Stimulated activated CD4-positive, alpha-beta T cell treated with anti-CD3 and anti-CD28 coated beads, TNF-alpha, amount 100 ng/mL, for 24 hours (primary cell): ENCODE measurements around the gene NEAT1.
"Not testable (repeated sequence)": the region's sequence is repeated elsewhere in the genome, so short reads cannot be mapped to it uniquely, and the experiment has no call there.

Experiments
- DNase-seq, 3 experiments: peaks; one replicate each; pipeline ENCODE4 v3.0.0-alpha.2; 2020; ENCODE audit warnings: low read depth in 3 of 3

NEAT1 gene

GRCh38 chr11:65448418-65449105, 26.0 kb downstream of the NEAT1 start:
- no peak for DNase-seq

DNA sequence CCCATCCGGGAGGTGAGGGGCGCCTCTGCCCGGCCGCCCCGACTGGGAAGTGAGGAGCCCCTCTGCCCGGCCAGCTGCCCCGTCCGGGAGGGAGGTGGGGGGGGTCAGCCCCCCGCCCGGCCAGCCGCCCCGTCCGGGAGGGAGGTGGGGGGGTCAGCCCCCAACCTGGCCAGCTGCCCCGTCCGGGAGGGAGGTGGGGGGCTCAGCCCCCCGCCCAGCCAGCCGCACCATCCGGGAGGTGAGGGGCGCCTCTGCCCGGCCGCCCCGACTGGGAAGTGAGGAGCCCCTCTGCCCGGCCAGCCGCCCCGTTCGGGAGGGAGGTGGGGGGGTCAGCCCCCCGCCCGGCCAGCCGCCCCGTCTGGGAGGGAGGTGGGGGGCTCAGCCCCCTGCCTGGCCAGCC, 28.7 kb downstream of the NEAT1 start:
- DNase-seq = not testable (repeated sequence)

- not testable (repeated sequence) for DNase-seq
Measured at GRCh38 chr11:65452259-65452658, 29.7 kb downstream of the NEAT1 start.

GRCh38 chr11:65452806-65453490, 30.4 kb downstream of the NEAT1 start:
- no peak for DNase-seq

- no peak for DNase-seq
Measured at GRCh38 chr11:65454311-65454695, 31.7 kb downstream of the NEAT1 start.

- DNase-seq = peak; percentile 69 to 89 (median 72)
Measured at GRCh38 chr11:65454696-65455456, 32.3 kb downstream of the NEAT1 start.

DNA sequence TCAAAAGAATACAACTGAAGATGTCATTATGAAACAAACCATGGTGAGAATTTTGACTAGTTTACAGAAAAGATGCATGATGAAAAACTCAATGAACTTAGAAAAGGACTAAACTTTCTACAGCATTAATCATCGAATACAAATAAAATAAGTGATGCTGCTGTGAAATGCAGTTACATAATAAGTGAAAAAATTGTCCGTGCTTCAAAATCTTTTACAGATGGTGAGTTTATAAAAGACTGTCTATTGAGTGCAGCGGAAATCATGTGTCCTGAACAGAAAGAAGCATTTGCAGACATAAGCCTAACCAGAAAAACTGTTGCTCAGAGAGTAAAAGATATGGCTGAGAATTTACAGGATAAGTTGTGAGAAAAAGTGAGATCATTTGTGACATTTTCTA, 33.8 kb downstream of the NEAT1 start:
- DNase-seq = no peak

GRCh38 chr11:65459552-65459951, 37.0 kb downstream of the NEAT1 start:
- no peak for DNase-seq

GRCh38 chr11:65465471-65465870, 42.9 kb downstream of the NEAT1 start:
- DNase-seq = not testable (repeated sequence)

- DNase-seq = not testable (repeated sequence)
Measured at GRCh38 chr11:65467306-65467705, 44.7 kb downstream of the NEAT1 start.

DNA sequence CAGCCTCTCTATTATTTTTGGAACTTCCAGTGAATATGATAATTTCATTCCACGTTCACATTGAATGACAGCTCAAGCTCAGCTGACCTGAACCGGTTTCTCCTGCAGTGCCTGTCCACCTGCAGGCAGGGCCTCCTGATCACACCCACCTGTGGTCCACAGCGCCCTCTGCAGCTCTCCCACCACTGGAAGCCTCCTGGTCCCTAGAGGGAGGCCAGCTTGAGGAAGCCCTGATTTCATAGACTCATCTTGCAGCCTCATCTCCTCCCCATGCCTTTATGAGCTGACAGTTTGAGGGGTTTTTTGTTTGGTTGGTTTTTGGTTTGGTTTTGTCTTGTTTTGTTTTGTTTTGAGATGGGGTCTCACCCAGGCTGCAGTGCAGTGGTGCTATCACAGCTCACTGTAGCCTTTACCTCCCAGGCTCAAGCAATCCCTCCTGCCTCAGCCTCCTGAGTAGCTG, 46.3 kb downstream of the NEAT1 start:
- DNase-seq = no peak

- no peak for DNase-seq
Measured at GRCh38 chr11:65470433-65471049, 47.9 kb downstream of the NEAT1 start.

- no peak for DNase-seq
Measured at GRCh38 chr11:65471447-65471891, 48.9 kb downstream of the NEAT1 start.

DNA sequence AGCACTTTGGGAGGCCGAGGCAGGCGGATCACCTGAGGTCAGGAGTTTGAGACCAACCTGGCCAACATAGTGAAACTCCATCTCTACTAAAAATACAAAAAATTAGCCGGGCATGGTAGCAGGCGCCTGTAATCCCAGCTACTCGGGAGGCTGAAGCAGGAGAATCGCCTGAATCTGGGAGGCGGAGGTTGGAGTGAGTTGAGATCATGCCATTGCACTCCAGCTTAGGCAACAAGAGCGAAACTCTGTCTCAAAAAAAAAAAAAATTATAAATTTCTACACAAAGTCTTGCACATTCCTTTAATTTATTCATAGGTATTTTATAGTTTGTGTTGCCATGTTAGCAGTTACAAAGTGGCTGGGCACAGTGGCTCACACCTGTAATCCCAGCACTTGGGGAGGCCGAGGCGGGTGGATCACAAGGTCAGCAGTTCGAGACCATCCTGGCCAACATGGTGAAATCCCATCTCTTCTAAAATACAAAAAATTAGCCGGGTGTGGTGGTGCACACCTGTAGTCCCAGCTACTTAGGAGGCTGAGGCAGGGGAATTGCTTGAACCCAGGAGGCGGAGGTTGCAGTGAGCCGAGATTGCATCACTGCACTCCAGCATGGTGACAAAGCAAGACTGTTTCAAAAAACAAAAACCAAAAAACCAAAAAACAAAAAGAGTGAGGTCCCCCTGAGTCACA, 50.1 kb downstream of the NEAT1 start:
- DNase-seq = not testable (repeated sequence)

DNA sequence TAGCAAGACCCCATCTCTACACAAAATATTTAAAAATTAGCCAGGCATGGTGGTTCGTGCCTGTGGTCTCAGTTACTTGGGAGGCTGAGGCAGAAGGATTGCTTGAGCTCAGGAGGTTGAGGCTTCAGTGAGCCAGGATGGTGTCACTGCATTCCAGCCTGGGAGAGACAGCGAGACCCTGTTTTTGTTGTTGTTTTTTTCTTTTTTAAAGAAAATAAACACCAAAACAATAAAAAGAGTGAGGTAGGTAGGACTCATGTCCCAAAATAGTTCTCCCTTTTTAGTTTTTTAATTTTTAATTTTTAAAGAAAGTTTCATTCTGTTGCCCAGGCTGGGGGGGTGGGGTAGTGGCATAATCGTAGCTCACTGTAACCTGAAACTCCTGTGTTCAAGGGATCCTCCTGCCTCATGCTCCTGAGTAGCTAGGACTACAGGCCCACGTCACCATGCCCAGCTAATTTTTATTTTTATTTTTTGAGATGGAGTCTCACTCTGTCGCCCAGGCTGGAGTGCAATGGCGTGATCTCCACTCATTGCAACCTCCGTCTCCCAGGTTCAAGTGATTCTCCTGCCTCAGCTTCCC, 50.8 kb downstream of the NEAT1 start:
- no peak for DNase-seq

- DNase-seq = no peak
Measured at GRCh38 chr11:65474864-65475263, 52.3 kb downstream of the NEAT1 start.

- no peak for DNase-seq
Measured at GRCh38 chr11:65476632-65477148, 54.1 kb downstream of the NEAT1 start.

DNA sequence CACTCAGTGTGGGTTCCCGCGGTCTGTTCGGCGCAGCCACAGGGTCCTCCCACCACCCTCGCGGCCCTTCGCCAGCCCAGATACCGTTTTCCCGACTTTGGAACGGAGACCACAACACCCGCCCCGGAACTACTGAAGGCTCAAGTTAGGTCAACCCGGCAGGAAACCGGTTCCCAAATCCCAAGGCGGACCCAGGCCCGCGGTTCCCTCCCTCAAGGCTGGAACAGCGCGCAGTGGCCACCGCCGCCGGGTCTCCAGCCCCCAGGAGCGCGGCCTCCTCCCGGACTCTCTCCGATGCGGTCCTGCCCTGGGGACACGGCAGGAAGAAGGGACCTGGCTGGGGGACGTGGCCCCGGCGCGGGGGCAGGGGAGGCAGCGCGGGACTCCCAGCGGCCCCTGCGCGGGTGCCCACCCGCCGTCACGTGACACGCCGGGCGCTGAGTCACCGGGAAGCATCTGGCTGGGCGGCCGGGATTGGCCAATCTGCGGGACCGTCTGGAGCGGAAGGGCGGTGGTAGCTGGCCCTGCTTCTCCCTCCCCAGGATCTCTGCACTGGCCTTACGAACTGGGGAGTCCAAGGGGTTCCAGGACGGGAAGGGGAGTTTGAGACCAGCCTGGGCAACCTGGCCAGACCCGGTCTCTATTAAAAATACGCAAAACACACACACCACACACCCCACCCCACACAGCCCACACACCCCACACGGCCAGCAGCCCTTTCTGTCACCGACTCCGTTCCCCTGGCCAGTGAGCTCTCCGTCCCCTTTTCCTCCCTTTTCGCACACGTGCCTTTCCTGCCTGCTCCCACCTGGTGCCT, 54.8 kb downstream of the NEAT1 start:
- peak; percentile 85 to 95 (median 86) for DNase-seq

- DNase-seq = no peak
Measured at GRCh38 chr11:65478388-65479183, 56.0 kb downstream of the NEAT1 start.
